ENCODE data around the gene TOP3A. TPM values are rescaled to one million over a fixed set of nuclear protein-coding genes. Genes with fewer than 3 reads are reported as not detected.

The TOP3A gene
- total and polyA plus RNA-seq, 2 of the 13 experiments (the other 11 are each of a cell fraction or from before 2014, with no cell fraction given) = 16.9 to 36.8 TPM

- no peak for TF ChIP-seq ZXDC (CRISPR knock-in tag; IDR thresholded peaks at IDR 0.05)
- peak; percentile 58 for TF ChIP-seq ZGPAT (CRISPR knock-in tag; IDR thresholded peaks at IDR 0.05)
- peak; percentile 41; the same call in 1 of the 2 replicates for TF ChIP-seq SMAD3 (CRISPR knock-in tag; IDR thresholded peaks at IDR 0.05)
- peak; percentile 89 for TF ChIP-seq PHF8 (CRISPR knock-in tag; IDR thresholded peaks at IDR 0.05)
- TF ChIP-seq BHLHE40 (IDR thresholded peaks at IDR 0.05; ENCODE audit: low read length) = peak; percentile 41; the same call in 1 of the 2 replicates
- 0 out of 2 replicates have a peak, but pooled peaks have one; percentile 32 for TF ChIP-seq ZNF142 (CRISPR knock-in tag; IDR thresholded peaks at IDR 0.05)
- peak; percentile 24; the same call in 1 of the 2 replicates for TF ChIP-seq HDAC2 (CRISPR knock-in tag; IDR thresholded peaks at IDR 0.05)
- TF ChIP-seq ZNF343 (CRISPR knock-in tag; IDR thresholded peaks at IDR 0.05) = peak; percentile 62; the same call in 1 of the 2 replicates
- peak; percentile 86 for TF ChIP-seq CREB1 (IDR thresholded peaks at IDR 0.05)
- peak; percentile 48; the same call in 1 of the 2 replicates for TF ChIP-seq CREB1 (CRISPR knock-in tag; IDR thresholded peaks at IDR 0.05)
- TF ChIP-seq HNF4A (CRISPR knock-in tag; IDR thresholded peaks at IDR 0.05) = no peak; the same call in none of the 2 replicates
- TF ChIP-seq ZSCAN21 (CRISPR knock-in tag; IDR thresholded peaks at IDR 0.05; ENCODE audit: borderline replicate concordance) = peak; percentile 75; the same call in 1 of the 2 replicates
- TF ChIP-seq ZFYVE20 (CRISPR knock-in tag; IDR thresholded peaks at IDR 0.05; ENCODE audit: borderline replicate concordance, low read depth) = no peak
- no peak for TF ChIP-seq ETV6 (CRISPR knock-in tag; conservative IDR thresholded peaks at IDR 0.05)
- TF ChIP-seq MXI1 (IDR thresholded peaks at IDR 0.05; ENCODE audit: borderline replicate concordance, low read depth, low read length) = peak; percentile 59; the same call in 2 of the 3 replicates
- no peak for TF ChIP-seq PAWR (CRISPR knock-in tag; IDR thresholded peaks at IDR 0.05; ENCODE audit: borderline replicate concordance)
- TF ChIP-seq ZNF263 (CRISPR knock-in tag; IDR thresholded peaks at IDR 0.05) = no peak
These were observed 54.3 kb downstream of the TOP3A start, which contains the start of gene MIEF2 (continued) for GRCh38 chr17:18260332-18261145.

Data from HepG2 (cell line).